ENCODE measurements around the gene BTBD7.

DNA sequence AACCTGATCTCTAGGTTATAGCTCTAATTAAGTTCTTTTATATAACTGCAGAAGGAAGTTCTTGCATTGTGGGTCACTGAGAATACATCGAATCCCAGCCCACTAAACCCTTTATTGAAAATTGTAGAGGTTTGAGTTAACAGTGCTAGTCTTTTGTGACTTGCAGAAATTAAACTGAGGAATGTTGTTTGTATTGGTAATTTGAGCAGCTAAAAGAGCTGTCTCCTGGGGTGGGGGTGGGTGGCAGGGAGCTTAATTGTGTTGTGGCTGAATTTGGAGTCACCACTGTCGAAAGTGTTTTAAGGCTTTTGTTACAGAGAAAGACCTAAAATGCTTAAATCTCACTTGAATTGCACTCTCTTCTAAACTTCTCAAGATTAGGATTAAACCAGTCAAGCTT is 11.0 kb upstream of the BTBD7 start:
- no peak for TF ChIP-seq NONO (IDR thresholded peaks at IDR 0.05; ENCODE audit: low read depth in 2 of 2, low read length in 1 of 2)
- no peak for TF ChIP-seq RBFOX2 (IDR thresholded peaks at IDR 0.05; ENCODE audit: low read depth, low read length)
- no peak for TF ChIP-seq SUPT5H (IDR thresholded peaks at IDR 0.05)
- no peak for TF ChIP-seq HDAC2 (IDR thresholded peaks at IDR 0.05)
- TF ChIP-seq ZC3H8 (IDR thresholded peaks at IDR 0.05) = no peak
- TF ChIP-seq TAF15 (IDR thresholded peaks at IDR 0.05; ENCODE audit: low read depth, low read length) = no peak
- no peak for TF ChIP-seq FOSL1 (tag; conservative IDR thresholded peaks at IDR 0.05)
- TF ChIP-seq BRCA1 (IDR thresholded peaks at IDR 0.05) = no peak
- TF ChIP-seq BRCA1 (CRISPR knock-in tag; IDR thresholded peaks at IDR 0.05) = no peak

Data from K562 (cell line).